Thyroid gland (tissue), 4 donors: ENCODE measurements around the gene MAP2K2.

Experiments
- POLR2A ChIP-seq, 2 donors: fragments of 450-650 bp; IDR thresholded peaks; one replicate each; pipeline ENCODE4 v1.6.1; 2017; ENCODE audit warnings: antibody characterized with exemption in 2 of 2, mild to moderate bottlenecking in 2 of 2, moderate library complexity in 1 of 2
- TF ChIP-seq, protein P1 (sequence below), 6 experiments: fragments of 200-600 bp in 3 of 6; fragments of 450-650 bp in 3 of 6; sonication (generic) in 3 of 6; IDR thresholded peaks; one replicate each; pipeline ENCODE4 v1.5.1; 2016 to 2019; ENCODE audit warnings: antibody characterized with exemption in 6 of 6, mild to moderate bottlenecking in 2 of 6, inconsistent platforms in 1 of 6, moderate library complexity in 1 of 6

DNA sequence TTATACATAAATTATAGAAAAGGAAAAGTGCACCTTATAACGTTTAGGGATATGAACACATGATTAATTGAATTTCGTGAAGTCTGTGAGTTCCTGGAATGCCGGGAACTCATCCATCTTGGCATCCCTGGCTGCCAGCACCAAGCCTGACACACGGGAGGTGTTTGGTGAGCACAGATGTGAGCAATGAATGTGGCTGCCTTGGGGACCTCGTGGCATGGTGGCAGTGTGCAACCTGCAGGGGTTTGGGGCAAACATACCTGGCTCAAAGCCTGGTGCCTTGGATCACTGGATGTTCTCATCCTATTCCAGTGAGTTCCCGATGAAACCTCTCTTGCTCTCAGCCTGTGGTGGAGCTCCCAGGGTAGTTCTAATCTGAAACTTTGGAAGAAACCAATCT, 10.4 kb upstream of the MAP2K2 start:
- TF ChIP-seq, protein P1, sequence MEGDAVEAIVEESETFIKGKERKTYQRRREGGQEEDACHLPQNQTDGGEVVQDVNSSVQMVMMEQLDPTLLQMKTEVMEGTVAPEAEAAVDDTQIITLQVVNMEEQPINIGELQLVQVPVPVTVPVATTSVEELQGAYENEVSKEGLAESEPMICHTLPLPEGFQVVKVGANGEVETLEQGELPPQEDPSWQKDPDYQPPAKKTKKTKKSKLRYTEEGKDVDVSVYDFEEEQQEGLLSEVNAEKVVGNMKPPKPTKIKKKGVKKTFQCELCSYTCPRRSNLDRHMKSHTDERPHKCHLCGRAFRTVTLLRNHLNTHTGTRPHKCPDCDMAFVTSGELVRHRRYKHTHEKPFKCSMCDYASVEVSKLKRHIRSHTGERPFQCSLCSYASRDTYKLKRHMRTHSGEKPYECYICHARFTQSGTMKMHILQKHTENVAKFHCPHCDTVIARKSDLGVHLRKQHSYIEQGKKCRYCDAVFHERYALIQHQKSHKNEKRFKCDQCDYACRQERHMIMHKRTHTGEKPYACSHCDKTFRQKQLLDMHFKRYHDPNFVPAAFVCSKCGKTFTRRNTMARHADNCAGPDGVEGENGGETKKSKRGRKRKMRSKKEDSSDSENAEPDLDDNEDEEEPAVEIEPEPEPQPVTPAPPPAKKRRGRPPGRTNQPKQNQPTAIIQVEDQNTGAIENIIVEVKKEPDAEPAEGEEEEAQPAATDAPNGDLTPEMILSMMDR (IDR thresholded peaks at IDR 0.05): no peak
- no peak for TF ChIP-seq POLR2A (IDR thresholded peaks at IDR 0.05)
